NCI-H1930 (cell line): ENCODE data around the gene BET1L.
"Not testable (repeated sequence)": the region's sequence is repeated elsewhere in the genome, so short reads cannot be mapped to it uniquely, and the experiment has no call there.

ENCODE experiments used
- DNase-seq, 2 experiments: peaks; one replicate each; lab custom pipeline; 2025; lab: John Stamatoyannopoulos, UW

Gene BET1L

GRCh38 chr11:193481-193880 lies 13.7 kb downstream of the BET1L start:
- not testable (repeated sequence) for DNase-seq

- DNase-seq, result not testable (repeated sequence)
Observed at GRCh38 chr11:192674-193128, 14.5 kb downstream of the BET1L start, which contains the start of gene SCGB1C1. Gene SCGB1C1 (plus strand): TSS chr11:193078. CDS start chr11:193100, 22 bp downstream.

DNA sequence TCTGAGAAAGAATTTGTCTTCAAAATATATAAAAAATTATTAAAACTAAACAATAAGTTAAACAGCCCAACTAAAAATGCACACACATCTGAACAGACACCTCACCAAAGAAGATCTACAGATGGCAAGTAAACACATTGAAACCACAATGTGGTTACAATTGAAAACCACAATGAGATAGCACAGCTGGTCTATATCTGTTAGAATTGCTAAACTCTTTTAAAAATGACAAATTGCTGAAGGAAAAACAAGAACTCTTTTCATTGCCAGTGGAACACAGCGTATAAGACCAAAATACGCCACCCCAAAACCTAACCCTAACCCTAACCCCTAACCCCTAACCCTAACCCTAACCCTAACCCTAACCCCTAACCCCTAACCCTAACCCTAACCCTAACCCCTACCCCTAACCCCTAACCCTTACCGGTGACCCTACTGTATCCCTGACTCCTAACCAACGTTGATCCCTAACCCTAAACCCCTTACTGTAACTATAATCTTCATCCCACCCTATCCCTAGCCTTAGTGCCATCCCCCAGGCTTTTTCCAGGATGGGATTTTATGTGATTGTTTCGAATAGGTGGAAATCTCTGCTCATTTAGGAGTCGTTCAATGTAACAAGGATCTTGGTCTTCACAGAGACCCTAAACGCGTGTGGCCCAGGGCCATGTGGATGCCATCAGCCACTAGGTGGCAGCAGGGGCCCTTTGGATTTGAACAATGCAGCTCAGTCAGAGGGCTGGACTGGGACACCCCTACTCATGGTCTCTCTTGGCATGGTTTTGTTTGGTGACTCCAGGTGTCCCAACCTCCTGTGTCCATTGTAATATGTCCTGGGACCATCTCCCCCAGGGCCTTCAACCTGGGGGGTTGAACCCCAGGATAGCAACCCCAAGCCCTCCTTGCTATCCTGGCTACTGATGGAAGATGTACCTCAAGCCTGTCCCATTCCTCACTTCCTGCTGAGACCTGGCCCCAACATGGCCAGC lies 15.4 kb downstream of the BET1L start:
- not testable (repeated sequence) for DNase-seq

DNA sequence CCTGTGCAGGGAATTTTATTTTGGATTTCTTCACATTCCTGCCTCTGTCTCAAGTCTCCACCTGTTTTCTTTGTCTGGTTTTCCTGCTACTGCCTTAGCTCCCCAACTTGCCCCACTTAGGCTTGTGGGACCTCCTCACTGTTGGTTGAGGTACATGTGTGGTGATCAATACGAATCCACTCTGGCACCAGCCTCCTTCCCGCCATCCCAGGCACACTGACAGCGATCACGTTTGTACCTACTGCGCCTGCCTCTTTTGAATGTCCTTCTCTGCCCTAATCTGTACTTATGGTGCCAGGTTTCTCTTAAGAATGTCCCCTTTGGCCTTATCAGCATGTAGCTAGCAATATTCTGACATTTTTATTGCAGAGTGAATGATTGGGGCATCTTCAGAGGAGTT lies 16.7 kb downstream of the BET1L start:
- not testable (repeated sequence) for DNase-seq

DNA sequence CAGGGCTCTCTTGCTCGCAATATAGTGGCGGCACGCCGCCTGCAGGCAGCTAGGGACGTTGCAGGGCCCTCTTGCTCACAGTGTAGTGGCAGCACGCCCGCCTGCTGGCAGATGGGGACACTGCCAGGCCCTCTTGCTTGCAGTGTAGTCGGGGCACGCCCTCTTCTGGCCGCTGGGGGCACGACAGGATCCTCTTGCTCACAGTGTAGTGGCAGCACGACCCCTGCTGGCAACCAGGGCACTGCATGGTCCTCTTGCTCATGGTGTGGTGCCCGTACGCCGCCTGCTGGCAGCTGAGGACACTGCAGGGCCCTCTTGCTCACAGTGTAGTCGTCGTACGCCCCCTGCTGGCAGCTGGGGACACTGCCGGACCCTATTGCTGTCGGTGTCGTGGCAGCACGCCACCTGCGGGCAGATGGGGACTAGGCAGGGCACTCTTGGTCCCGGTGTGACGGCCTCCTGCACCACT lies 17.3 kb downstream of the BET1L start:
- not testable (repeated sequence) for DNase-seq

GRCh38 chr11:189200-189783 lies 17.9 kb downstream of the BET1L start:
- DNase-seq, result not testable (repeated sequence)

DNA sequence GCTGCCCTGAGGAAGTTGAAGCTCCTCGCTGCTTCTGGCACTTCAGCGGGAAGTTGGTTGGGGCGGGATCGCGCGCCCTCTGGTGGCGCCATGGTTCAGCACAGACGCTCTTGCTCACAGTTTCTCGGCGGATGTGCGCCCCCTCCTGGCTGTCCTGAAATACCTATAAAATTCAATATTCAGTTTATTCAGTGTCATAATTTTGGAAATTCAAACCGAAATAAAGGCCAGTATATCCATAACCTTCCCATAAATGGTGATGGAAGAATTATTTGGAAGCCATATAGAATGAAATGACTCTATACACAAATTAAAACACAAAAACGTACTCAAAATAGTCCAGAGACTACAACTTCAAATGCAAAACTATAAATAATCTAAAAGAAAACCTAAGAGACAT lies 27.0 kb downstream of the BET1L start:
- DNase-seq, result not testable (repeated sequence)
